Neural cell (in vitro differentiated cells): ENCODE data around the gene ZNF775.

Source experiments
- EP300 ChIP-seq: fragments of 450-650 bp; conservative IDR thresholded peaks from 2 replicates; pipeline ENCODE4 v1.6.1; 2014; ENCODE audit warnings: antibody characterized with exemption, mild to moderate bottlenecking, moderate library complexity; ENCODE audit not compliant: poor library complexity, severe bottlenecking
- EZH2 ChIP-seq: fragments of 200-600, 300-800 bp; shearing (Covaris generic), sonication (generic); IDR thresholded peaks from 2 replicates; pipeline ENCODE4 v1.6.1; 2014; ENCODE audit warnings: antibody characterized with exemption, low read length, borderline replicate concordance, mild to moderate bottlenecking; ENCODE audit not compliant: insufficient read depth, poor library complexity, severe bottlenecking
- POLR2AphosphoS5 ChIP-seq: IDR thresholded peaks from 2 replicates; pipeline ENCODE4 v1.6.1; 2012
- SMC3 ChIP-seq: fragments of 450-650 bp; conservative IDR thresholded peaks from 2 replicates; pipeline ENCODE4 v1.6.1; 2014; ENCODE audit warnings: antibody characterized with exemption, mild to moderate bottlenecking, moderate library complexity; ENCODE audit not compliant: poor library complexity
- TAF1 ChIP-seq: IDR thresholded peaks from 2 replicates; pipeline ENCODE4 v1.6.1; 2012; ENCODE audit warnings: low read depth
- TF ChIP-seq, protein P1 (sequence below): fragments of 450-650 bp; IDR thresholded peaks from 2 replicates; pipeline ENCODE4 v1.5.1; 2014; ENCODE audit warnings: antibody characterized with exemption, mild to moderate bottlenecking, moderate library complexity; ENCODE audit not compliant: poor library complexity, severe bottlenecking
- TF ChIP-seq, protein P2 (sequence below): IDR thresholded peaks from 2 replicates; pipeline ENCODE4 v1.6.1; 2012; ENCODE audit warnings: borderline replicate concordance

DNA sequence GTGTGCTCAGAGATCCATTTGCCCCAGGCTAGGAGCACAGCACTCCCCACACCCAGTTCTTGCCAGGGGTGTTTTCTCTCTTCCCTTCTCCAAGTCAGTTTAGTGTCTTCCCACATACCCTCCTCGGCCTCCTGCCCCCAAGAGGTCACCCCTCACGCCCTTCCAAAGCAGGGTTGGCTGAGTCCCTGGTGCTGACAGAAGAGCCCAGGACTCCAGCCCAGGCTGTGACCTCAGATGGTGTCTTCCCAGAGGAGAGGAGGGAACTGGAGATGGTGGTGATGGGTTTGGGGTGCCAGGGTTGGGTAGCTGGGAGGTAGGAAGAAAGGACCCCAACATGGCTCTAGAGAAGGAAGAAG is 19.8 kb downstream of the ZNF775 start:
- TF ChIP-seq, protein P1, sequence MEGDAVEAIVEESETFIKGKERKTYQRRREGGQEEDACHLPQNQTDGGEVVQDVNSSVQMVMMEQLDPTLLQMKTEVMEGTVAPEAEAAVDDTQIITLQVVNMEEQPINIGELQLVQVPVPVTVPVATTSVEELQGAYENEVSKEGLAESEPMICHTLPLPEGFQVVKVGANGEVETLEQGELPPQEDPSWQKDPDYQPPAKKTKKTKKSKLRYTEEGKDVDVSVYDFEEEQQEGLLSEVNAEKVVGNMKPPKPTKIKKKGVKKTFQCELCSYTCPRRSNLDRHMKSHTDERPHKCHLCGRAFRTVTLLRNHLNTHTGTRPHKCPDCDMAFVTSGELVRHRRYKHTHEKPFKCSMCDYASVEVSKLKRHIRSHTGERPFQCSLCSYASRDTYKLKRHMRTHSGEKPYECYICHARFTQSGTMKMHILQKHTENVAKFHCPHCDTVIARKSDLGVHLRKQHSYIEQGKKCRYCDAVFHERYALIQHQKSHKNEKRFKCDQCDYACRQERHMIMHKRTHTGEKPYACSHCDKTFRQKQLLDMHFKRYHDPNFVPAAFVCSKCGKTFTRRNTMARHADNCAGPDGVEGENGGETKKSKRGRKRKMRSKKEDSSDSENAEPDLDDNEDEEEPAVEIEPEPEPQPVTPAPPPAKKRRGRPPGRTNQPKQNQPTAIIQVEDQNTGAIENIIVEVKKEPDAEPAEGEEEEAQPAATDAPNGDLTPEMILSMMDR, result no peak
- TF ChIP-seq, protein P2, sequence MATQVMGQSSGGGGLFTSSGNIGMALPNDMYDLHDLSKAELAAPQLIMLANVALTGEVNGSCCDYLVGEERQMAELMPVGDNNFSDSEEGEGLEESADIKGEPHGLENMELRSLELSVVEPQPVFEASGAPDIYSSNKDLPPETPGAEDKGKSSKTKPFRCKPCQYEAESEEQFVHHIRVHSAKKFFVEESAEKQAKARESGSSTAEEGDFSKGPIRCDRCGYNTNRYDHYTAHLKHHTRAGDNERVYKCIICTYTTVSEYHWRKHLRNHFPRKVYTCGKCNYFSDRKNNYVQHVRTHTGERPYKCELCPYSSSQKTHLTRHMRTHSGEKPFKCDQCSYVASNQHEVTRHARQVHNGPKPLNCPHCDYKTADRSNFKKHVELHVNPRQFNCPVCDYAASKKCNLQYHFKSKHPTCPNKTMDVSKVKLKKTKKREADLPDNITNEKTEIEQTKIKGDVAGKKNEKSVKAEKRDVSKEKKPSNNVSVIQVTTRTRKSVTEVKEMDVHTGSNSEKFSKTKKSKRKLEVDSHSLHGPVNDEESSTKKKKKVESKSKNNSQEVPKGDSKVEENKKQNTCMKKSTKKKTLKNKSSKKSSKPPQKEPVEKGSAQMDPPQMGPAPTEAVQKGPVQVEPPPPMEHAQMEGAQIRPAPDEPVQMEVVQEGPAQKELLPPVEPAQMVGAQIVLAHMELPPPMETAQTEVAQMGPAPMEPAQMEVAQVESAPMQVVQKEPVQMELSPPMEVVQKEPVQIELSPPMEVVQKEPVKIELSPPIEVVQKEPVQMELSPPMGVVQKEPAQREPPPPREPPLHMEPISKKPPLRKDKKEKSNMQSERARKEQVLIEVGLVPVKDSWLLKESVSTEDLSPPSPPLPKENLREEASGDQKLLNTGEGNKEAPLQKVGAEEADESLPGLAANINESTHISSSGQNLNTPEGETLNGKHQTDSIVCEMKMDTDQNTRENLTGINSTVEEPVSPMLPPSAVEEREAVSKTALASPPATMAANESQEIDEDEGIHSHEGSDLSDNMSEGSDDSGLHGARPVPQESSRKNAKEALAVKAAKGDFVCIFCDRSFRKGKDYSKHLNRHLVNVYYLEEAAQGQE, result no peak
- TF ChIP-seq TAF1, result no peak
- TF ChIP-seq SMC3, result no peak
- TF ChIP-seq EP300, result no peak
- TF ChIP-seq EZH2, result no peak
- TF ChIP-seq POLR2AphosphoS5, result no peak
